VCaP (cell line): Measurements from ENCODE around the gene LRRC10B.

Experiments used
- H3K27ac ChIP-seq: fragments of 450-650 bp; 2 replicates; pipeline ENCODE4 v1.5.1; 2017
- TF ChIP-seq, protein P1 (sequence below): fragments of 450-650 bp; conservative IDR thresholded peaks from 2 replicates; pipeline ENCODE4 v1.5.1; 2017; ENCODE audit warnings: mild to moderate bottlenecking, moderate library complexity

The LRRC10B gene

DNA sequence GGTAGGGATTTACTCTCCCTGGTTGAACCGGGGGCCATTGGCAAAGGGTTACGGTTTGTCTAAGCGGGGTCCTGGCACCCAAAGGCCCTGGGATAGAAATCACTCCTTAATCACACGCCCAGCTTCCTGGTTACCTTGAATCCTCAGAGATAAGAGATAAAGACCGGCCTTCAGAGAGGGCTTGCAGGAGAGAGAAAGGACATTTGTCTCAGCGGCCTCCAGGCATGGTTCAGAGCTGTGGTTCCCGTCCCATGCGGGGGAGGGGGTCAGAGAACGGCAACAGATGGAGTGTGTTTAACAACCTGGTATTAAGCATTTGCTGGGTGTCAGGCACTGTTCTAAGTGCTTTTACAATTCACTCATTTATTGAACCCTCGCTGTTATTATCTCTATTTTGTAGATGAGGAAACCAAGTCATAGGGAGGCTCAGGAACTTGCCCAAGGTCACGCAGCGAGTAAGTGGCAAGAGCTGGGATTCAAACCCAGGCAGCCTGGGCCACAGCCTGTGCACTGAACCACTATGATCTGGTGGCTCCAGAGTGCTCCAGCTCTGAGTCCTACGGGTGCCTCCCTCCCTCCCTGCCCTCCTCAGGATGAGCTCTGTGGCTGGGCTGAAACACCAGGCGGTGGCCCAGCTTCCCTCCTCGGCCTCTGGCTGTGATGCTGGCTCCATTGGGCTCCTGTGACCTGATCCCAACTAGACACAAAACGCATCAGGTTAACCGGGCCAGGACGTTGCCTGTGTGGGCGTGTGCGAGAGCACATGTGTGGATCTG, 18.6 kb downstream of the LRRC10B start:
- no peak overlapping the region for H3K27ac ChIP-seq
- TF ChIP-seq, protein P1, sequence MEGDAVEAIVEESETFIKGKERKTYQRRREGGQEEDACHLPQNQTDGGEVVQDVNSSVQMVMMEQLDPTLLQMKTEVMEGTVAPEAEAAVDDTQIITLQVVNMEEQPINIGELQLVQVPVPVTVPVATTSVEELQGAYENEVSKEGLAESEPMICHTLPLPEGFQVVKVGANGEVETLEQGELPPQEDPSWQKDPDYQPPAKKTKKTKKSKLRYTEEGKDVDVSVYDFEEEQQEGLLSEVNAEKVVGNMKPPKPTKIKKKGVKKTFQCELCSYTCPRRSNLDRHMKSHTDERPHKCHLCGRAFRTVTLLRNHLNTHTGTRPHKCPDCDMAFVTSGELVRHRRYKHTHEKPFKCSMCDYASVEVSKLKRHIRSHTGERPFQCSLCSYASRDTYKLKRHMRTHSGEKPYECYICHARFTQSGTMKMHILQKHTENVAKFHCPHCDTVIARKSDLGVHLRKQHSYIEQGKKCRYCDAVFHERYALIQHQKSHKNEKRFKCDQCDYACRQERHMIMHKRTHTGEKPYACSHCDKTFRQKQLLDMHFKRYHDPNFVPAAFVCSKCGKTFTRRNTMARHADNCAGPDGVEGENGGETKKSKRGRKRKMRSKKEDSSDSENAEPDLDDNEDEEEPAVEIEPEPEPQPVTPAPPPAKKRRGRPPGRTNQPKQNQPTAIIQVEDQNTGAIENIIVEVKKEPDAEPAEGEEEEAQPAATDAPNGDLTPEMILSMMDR: no peak

DNA sequence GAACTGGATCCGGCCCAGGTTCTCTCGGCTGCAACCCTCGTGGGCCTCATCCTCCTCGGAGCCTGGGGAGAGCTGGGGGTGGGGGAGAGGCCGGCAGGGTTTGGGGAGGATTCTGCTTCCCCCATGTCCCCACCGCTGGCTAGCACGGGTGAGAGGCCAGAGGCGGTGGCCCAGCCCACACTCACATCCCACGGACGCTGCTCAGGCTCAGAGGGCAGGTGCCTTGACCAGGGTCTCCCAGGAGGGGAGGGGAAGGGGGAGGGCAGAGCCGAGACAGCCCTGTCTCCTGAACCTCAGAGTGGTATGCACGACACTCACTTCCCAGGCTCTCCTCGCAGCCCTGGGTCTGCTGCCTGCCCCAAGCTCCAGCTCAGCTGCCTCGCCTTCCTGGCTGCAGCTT, 19.6 kb downstream of the LRRC10B start:
- TF ChIP-seq, protein P1: no peak
- H3K27ac ChIP-seq: no peak overlapping the region

DNA sequence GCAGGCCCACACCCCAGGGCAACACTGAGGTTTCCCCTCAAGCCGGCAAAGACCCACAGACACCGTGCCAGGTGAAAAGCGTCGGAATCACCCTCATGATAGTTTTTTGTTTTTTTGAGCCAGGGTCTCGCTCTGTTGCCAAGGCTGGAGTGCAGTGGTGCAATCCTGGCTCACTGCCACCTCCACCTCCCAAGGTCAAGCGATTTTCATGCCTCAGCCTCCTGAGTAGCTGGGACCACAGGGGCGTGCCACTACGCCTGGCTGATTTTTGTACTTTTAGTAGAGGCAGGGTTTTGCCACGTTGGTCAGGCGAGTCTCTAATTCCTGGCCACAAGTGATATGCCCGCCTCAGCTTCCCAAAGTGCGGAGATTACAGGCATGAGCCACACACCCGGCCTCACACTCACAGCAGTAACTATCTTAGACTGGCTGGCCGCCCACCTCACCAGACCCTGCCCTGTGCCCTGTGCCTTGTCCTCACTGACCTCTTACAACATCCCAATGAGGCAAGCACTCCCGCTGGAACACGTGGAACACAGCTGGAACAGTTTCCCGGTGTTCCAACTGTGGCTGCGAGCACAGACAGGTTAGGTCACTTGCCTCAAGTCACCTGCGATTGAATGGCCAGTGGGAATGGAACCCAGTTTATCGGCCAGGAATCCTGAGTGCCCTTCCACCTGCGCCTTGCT, 21.1 kb downstream of the LRRC10B start:
- TF ChIP-seq, protein P1: no peak
- no peak overlapping the region for H3K27ac ChIP-seq

DNA sequence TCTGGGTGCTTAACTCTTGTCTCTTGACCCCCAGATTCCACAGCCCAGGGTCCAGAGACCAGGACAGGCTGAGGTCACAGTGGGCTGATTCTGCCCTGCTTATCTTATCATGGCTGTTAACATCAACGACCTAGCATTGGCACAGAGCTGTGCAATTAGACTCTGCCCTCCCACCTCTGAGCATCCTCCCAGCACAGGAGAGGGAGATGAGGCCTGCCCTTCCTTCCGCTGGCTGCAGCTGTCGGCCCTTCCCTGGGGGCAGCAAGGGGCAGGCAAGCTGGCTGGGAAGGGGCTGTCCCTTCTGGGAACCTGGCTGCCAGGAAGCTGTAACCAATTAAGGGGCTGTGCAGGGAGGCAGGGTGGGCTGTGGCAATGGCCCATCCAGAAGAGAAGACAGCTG, 22.5 kb downstream of the LRRC10B start:
- TF ChIP-seq, protein P1: no peak
- no peak overlapping the region for H3K27ac ChIP-seq

DNA sequence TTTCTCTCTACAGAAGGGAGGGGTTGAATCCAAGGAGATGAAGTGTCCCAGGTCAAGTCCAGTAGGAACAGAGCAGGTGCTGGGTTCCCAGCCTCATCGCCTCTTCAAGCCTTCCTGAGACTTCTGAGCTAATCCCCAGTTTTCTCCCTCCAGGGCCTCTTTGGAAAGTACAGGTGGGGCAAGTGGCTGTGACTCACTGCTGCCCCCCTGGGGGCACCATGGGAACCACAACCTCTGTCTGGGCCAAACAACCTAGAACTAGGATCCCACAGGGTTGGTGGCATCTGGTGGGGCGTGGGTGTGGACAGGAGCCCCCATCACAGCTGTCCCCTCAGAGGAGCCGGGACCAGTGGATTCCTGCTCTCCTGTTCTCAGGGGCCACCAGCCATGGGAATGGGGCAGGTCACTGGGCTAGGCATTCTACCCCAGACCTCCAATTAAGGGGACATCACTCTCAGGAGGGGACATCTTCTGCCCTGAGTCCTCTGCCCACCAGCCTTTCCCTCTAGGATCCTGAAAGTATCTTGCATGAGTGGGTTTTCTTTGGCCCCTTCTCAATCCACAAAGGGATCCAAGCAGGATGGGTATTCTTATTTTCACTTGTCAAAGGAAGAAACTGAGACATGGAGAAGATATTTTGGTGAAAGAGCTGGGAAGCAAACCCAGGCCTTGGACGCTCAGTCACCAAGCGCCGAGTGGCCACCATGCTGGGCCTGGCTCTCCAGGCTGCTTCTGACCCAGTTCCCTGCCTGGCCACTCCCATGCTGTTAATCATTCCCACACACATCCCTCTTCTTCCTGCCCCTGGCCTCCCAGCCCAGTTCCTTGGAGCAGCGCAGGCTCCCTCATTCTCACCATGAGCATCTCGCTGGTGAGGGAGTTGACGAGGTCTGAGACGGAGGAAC, 23.8 kb downstream of the LRRC10B start:
- peak overlapping the region; percentile 5; the same call in 1 of the 2 replicates for H3K27ac ChIP-seq
- TF ChIP-seq, protein P1: peak; percentile 86

DNA sequence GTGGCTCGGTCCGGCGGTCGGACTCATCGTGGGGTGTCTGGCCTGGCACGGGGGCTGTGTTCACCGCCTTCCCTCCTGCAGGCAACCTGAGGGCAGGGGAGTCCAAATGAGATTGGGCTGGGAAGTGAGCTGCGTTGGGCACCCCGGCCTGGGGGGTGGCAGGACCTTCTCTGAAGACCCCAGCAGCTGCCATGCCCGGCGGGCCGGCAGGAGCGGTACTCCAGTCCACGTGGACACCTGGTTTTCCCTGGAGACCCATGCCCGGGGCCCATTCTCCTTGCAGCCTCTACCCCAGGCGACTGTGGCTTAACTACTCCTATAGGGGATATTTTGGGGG, 24.5 kb downstream of the LRRC10B start:
- TF ChIP-seq, protein P1: no peak
- peak overlapping the region; percentile 5; the same call in 1 of the 2 replicates for H3K27ac ChIP-seq

DNA sequence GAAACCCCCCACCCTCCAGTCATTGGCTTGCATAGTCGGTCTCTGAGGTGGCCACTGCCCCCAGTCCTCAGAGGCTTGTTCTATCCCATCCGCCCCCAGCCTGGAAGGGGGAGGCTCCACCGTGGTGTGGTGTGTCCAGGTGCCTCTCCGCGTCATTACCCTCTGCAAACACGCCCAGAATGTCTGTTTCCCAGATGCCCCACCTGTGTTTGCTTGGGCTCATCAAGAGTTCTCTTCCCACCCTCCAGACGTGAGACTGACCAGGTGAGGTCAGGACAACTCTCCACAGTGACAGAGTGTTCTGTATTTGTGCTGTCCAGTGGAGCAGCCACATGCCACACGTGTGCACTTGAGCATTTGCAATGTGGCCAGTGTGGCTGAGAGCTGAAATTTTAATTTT, 24.9 kb downstream of the LRRC10B start:
- H3K27ac ChIP-seq: peak overlapping the region; percentile 5; the same call in 1 of the 2 replicates
- TF ChIP-seq, protein P1: no peak
